Right lobe of liver (tissue), 6 donors: ENCODE data around the gene MMRN2. TPM values are rescaled to one million over a fixed set of nuclear protein-coding genes. Genes with fewer than 3 reads are reported as not detected.
"Not testable (repeated sequence)": the region's sequence is repeated elsewhere in the genome, so short reads cannot be mapped to it uniquely, and the experiment has no call there.

ENCODE experiments used
- ATAC-seq, 4 donors: fragments of 200-7000 bp; cut with Tn5 transposase; one replicate each; pipeline ENCODE4 v1.9.1; 2020; ENCODE audit warnings: mild to moderate bottlenecking in 4 of 4, moderate library complexity in 4 of 4
- DNase-seq, 3 donors: peaks; one replicate each; pipeline ENCODE4 v3.0.0-alpha.2; 2020
- H3K27ac ChIP-seq, 3 donors: fragments of 200-600 bp; one replicate each; pipeline ENCODE4 v1.8.0; 2022
- H3K27me3 ChIP-seq, 2 donors: fragments of 200-600 bp; one replicate each; pipeline ENCODE4 v1.8.0; 2022
- H3K36me3 ChIP-seq, 4 donors: fragments of 200-600 bp; sonication (generic) in 1 of 4; one replicate each; pipeline versions ENCODE4 v1.5.1 to v1.8.0; 2017 to 2022; ENCODE audit warnings: control low read depth in 1 of 4
- H3K4me1 ChIP-seq, 4 donors: fragments of 200-600 bp; sonication (generic) in 1 of 4; one replicate each; pipeline versions ENCODE4 v1.5.1 to v1.8.0; 2017 to 2022; ENCODE audit warnings: control low read depth in 1 of 4
- H3K4me3 ChIP-seq, 3 donors: fragments of 200-600 bp; one replicate each; pipeline ENCODE4 v1.8.0; 2022
- H3K9me3 ChIP-seq, 4 donors: fragments of 200-600 bp; sonication (generic) in 1 of 4; one replicate each; pipeline versions ENCODE4 v1.5.1 to v1.8.0; 2017 to 2022; ENCODE audit warnings: control low read depth in 1 of 4
- CTCF ChIP-seq, 4 donors: fragments of 200-600 bp in 3 of 4; fragments of 450-650 bp in 1 of 4; IDR thresholded peaks; one replicate each; pipeline versions ENCODE4 v1.5.1 to v1.8.0; 2016 to 2022; ENCODE audit warnings: antibody characterized with exemption in 4 of 4, mild to moderate bottlenecking in 2 of 4
- POLR2A ChIP-seq: fragments of 450-650 bp; IDR thresholded peaks from one replicate; pipeline ENCODE4 v1.6.1; 2017; ENCODE audit warnings: antibody characterized with exemption, mild to moderate bottlenecking
- WGBS: methylation state at CpG from one replicate; pipeline ENCODE4 v1.1.6; 2018; ENCODE audit warnings: low coverage, low lambda C conversion rate; ENCODE audit not compliant: insufficient coverage; ENCODE audit errors: missing lambda C conversion rate; 5-methylcytosine and 5-hydroxymethylcytosine counted together
- intact Hi-C, 2 donors: fragments of 100-400 bp; cut with DNase I; formaldehyde crosslinking; loops; one replicate each; pipeline versions ENCODE4 v1.11.2 to v1.14.1; 2022
- total RNA-seq, 6 experiments: library from RNA; depleted of rRNA in 2 of 6; stranded (reverse); fragments of >200 nt in 2 of 6; fragmentation: NEBNext Ultra II Directional in 3 of 6; extraction: Animal tissue kit (Norgen Biotek cat#: 25700) in 3 of 6; gene quantifications; one replicate each; pipeline versions ENCODE4 v1.1.0 to v1.2.4, GENCODE V29; 2016 to 2023
- donor health status: DM: no; HTN: yes; CAD: no.
- donor health status: DM: no; HTN: no; CAD: no.
- donor health status: DM: no; HTN: no; CAD: no.
- donor health status: DM: no; HTN: yes; CAD: no.
- donor health status: DM: no; HTN: yes; CAD: no.

The MMRN2 gene
- total RNA-seq, 6 experiments from 2014 or later, result 6.2 to 11.8 (median 9.1) TPM

- no peak for TF ChIP-seq CTCF (IDR thresholded peaks at IDR 0.05)
- no peak for TF ChIP-seq POLR2A
- Histone ChIP-seq H3K27me3 (no peaks in the 10 kb centered on the region), H3K4me1 (no peaks in the 10 kb centered on the region), H3K4me3 (no peak overlapping the region), H3K27ac (no peak overlapping the region), H3K36me3 (no peaks in the 10 kb centered on the region), H3K9me3 (no peaks in the 10 kb centered on the region)
- peak; percentile 23 to 41 (median 34) for ATAC-seq
- DNase-seq, result no peak
- 30% methylated on average over 3 of the region's 3 CpGs for whole genome bisulfite sequencing
- intact Hi-C loops, result no loop called here
These were observed 22.6 kb upstream of the MMRN2 start for GRCh38 chr10:86979977-86980448.

GRCh38 chr10:86979296-86979818 lies 21.9 kb upstream of the MMRN2 start:
- Histone ChIP-seq H3K27ac (no peak overlapping the region), H3K4me1 (no peaks in the 10 kb centered on the region), H3K9me3 (no peaks in the 10 kb centered on the region), H3K36me3 (no peaks in the 10 kb centered on the region), H3K27me3 (no peaks in the 10 kb centered on the region), H3K4me3 (no peak overlapping the region)
- no peak for TF ChIP-seq POLR2A
- no peak for TF ChIP-seq CTCF (IDR thresholded peaks at IDR 0.05)
- ATAC-seq (no peak), DNase-seq (no peak)
- intact Hi-C loops, result no loop called here
- WGBS, result 69% methylated on average over 2 of the region's 4 CpGs

GRCh38 chr10:86978457-86978856 lies 21.0 kb upstream of the MMRN2 start:
- 92% methylated on average over 3 of the region's 3 CpGs for WGBS
- H3K27ac ChIP-seq, ATAC-seq, H3K36me3 ChIP-seq, H3K27me3 ChIP-seq, intact Hi-C loops, H3K4me3 ChIP-seq, H3K9me3 ChIP-seq, DNase-seq, H3K4me1 ChIP-seq: not testable (repeated sequence)

- intact Hi-C loops, result no loop called here
- ATAC-seq, result no peak
- H3K4me3 ChIP-seq, result no peak overlapping the region
- no peaks in the 10 kb centered on the region for H3K36me3 ChIP-seq
- no peak for DNase-seq
- no peaks in the 10 kb centered on the region for H3K27me3 ChIP-seq
- no peaks in the 10 kb centered on the region for H3K4me1 ChIP-seq
- no peaks in the 10 kb centered on the region for H3K9me3 ChIP-seq
- TF ChIP-seq POLR2A (no peak), CTCF (IDR thresholded peaks at IDR 0.05) (no peak)
- 98% methylated on average over 5 of the region's 5 CpGs for WGBS
- H3K27ac ChIP-seq, result no peak overlapping the region
These were observed 19.1 kb upstream of the MMRN2 start for GRCh38 chr10:86976362-86977056.

GRCh38 chr10:86974484-86974883 lies 17.1 kb upstream of the MMRN2 start:
- H3K4me1 ChIP-seq, result no peaks in the 10 kb centered on the region
- no peaks in the 10 kb centered on the region for H3K36me3 ChIP-seq
- H3K9me3 ChIP-seq, result no peaks in the 10 kb centered on the region
- DNase-seq, result no peak
- intact Hi-C loops, result no loop called here
- H3K27ac ChIP-seq, result no peak overlapping the region
- no peaks in the 10 kb centered on the region for H3K27me3 ChIP-seq
- TF ChIP-seq CTCF (IDR thresholded peaks at IDR 0.05), result no peak
- TF ChIP-seq POLR2A, result no peak
- ATAC-seq, result no peak
- WGBS, result 82% methylated on average over 7 of the region's 7 CpGs
- no peak overlapping the region for H3K4me3 ChIP-seq
